OCI-LY7 (cell line): Measurements from ENCODE around the gene ST6GALNAC1. TPM values are rescaled to one million over a fixed set of nuclear protein-coding genes. Genes with fewer than 3 reads are reported as not detected.

Experiments used
- BruUV-seq: library from RNA; stranded (reverse); fragments of 400-500 nt; replicated peaks from 2 replicates; lab custom pipeline; 2021; lab: Mats Ljungman, UMichigan
- CTCF ChIA-PET: fragments of 300-600 bp; sonication (Branson Sonifier 250); formaldehyde crosslinking; loops from one replicate; lab custom pipeline; 2022; ENCODE audit warnings: antibody characterized with exemption; ENCODE audit not compliant: unreplicated experiment; lab: Charles Lee
- POLR2A ChIA-PET: fragments of 300-600 bp; sonication (Branson Sonifier 250); formaldehyde crosslinking; loops from one replicate; lab custom pipeline; 2022; ENCODE audit warnings: antibody characterized with exemption; lab: Charles Lee
- DNase-seq: peaks from one replicate; pipeline ENCODE4 v3.0.0-alpha.2; 2015; ENCODE audit warnings: low spot score
- H2AFZ ChIP-seq: fragments of 200-600 bp; sonication (generic), shearing (Covaris generic); 2 replicates; pipeline ENCODE4 v1.6.1; 2014; ENCODE audit warnings: mild to moderate bottlenecking, antibody characterized with exemption, low read length, moderate library complexity
- H3K27ac ChIP-seq: fragments of 200-600 bp; sonication (generic); 2 replicates; pipeline ENCODE4 v1.5.1; 2014; ENCODE audit warnings: mixed run types, low read depth, mild to moderate bottlenecking, moderate library complexity, low read length, inconsistent platforms; ENCODE audit not compliant: poor library complexity, severe bottlenecking
- H3K36me3 ChIP-seq: fragments of 200-600 bp; sonication (generic); 2 replicates; pipeline ENCODE4 v1.6.1; 2014; ENCODE audit warnings: mild to moderate bottlenecking, antibody characterized with exemption, low read length, moderate library complexity, mixed read lengths; ENCODE audit not compliant: insufficient read depth
- H3K4me1 ChIP-seq: fragments of 200-600 bp; sonication (generic); 2 replicates; pipeline ENCODE4 v1.5.1; 2014; ENCODE audit warnings: mild to moderate bottlenecking, low read length; ENCODE audit not compliant: insufficient read depth, poor library complexity, severe bottlenecking
- H3K4me2 ChIP-seq: fragments of 200-600 bp; sonication (generic); 2 replicates; pipeline ENCODE4 v1.6.1; 2014; ENCODE audit warnings: mild to moderate bottlenecking, low read length
- H3K4me3 ChIP-seq: fragments of 200-600 bp; sonication (generic); 2 replicates; pipeline ENCODE4 v1.5.1; 2014; ENCODE audit warnings: mild to moderate bottlenecking, low read depth, low read length; ENCODE audit not compliant: poor library complexity, severe bottlenecking
- H3K79me2 ChIP-seq: fragments of 200-600 bp; sonication (generic); 2 replicates; pipeline ENCODE4 v1.6.1; 2016; ENCODE audit warnings: low read depth, mild to moderate bottlenecking, low read length, moderate library complexity, mixed read lengths; ENCODE audit not compliant: insufficient read depth
- H3K9me2 ChIP-seq: fragments of 200-600 bp; sonication (generic); 2 replicates; pipeline ENCODE4 v1.6.1; 2016; ENCODE audit warnings: mild to moderate bottlenecking, low read length, mixed read lengths; ENCODE audit not compliant: insufficient read depth
- H3K9me3 ChIP-seq: fragments of 200-600 bp; sonication (generic); 2 replicates; pipeline ENCODE4 v1.6.1; 2014; ENCODE audit warnings: mild to moderate bottlenecking, mixed run types, low read length, mixed read lengths
- H4K20me1 ChIP-seq: fragments of 200-600 bp; sonication (generic); 2 replicates; pipeline ENCODE4 v1.6.1; 2014; ENCODE audit warnings: mild to moderate bottlenecking, antibody characterized with exemption, low read length, moderate library complexity, mixed read lengths; ENCODE audit not compliant: insufficient read depth
- EZH2phosphoT487 ChIP-seq: fragments of 200-600 bp; sonication (generic); IDR thresholded peaks from 2 replicates; pipeline ENCODE4 v1.6.1; 2018; ENCODE audit warnings: low read depth, borderline replicate concordance, mild to moderate bottlenecking, mixed run types, antibody characterized with exemption, low read length, moderate library complexity, mixed read lengths
- intact Hi-C: fragments of 100-400 bp; cut with micrococcal nuclease; formaldehyde crosslinking; loops from one replicate; pipeline ENCODE4 v1.10.0; 2022; ENCODE audit not compliant: unreplicated experiment
- total RNA-seq, 2 experiments: library from RNA; depleted of rRNA in 1 of 2; stranded (reverse); fragments of >200 nt in 1 of 2; shearing (Covaris generic) in 1 of 2; gene quantifications; 2 replicates each; pipeline ENCODE4 v1.2.3, GENCODE V29; 2014 to 2022
- TF ChIP-seq, protein P1 (sequence below): fragments of 200-600 bp; sonication (generic); conservative IDR thresholded peaks from 2 replicates; pipeline ENCODE4 v1.5.1; 2014; ENCODE audit warnings: mild to moderate bottlenecking, antibody characterized with exemption, low read length, moderate library complexity, mixed read lengths

Gene ST6GALNAC1
- total RNA-seq, 2 experiments from 2014 or later: not detected

DNA sequence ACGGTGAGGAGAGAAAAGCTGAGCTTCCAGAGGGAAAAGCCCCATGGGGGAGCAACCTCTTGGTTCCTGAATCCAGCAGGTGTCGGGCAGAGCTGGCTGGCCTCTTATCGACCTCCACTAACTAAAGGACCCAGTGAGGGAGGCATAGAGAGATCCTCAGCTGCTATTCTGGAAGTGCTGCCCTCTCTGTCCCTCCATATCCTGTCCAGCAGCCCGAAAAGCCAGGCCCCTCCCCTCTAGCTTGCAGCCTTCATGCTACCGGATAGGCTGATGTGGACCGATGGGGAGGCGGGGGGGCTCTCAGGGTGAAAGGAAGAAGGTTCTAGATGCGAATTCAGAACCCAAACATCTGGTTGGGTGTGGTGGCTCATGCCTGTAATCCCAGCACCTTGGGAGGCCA lies 42.3 kb upstream of the ST6GALNAC1 start:
- Histone ChIP-seq H3K4me1 (no peaks in the 10 kb centered on the region), H3K9me3 (no peaks in the 10 kb centered on the region), H3K36me3 (no peaks in the 10 kb centered on the region), H4K20me1 (no peaks in the 10 kb centered on the region), H3K4me3 (no peak overlapping the region), H2AFZ (no peak overlapping the region), H3K27ac (no peak overlapping the region), H3K4me2 (no peak overlapping the region), H3K79me2 (no peaks in the 10 kb centered on the region), H3K9me2 (no peaks in the 10 kb centered on the region)
- CTCF ChIA-PET: no interaction called here
- BruUV-seq: no TSS peak
- DNase-seq: no peak
- TF ChIP-seq, protein P1, sequence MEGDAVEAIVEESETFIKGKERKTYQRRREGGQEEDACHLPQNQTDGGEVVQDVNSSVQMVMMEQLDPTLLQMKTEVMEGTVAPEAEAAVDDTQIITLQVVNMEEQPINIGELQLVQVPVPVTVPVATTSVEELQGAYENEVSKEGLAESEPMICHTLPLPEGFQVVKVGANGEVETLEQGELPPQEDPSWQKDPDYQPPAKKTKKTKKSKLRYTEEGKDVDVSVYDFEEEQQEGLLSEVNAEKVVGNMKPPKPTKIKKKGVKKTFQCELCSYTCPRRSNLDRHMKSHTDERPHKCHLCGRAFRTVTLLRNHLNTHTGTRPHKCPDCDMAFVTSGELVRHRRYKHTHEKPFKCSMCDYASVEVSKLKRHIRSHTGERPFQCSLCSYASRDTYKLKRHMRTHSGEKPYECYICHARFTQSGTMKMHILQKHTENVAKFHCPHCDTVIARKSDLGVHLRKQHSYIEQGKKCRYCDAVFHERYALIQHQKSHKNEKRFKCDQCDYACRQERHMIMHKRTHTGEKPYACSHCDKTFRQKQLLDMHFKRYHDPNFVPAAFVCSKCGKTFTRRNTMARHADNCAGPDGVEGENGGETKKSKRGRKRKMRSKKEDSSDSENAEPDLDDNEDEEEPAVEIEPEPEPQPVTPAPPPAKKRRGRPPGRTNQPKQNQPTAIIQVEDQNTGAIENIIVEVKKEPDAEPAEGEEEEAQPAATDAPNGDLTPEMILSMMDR: no peak
- no peak for TF ChIP-seq EZH2phosphoT487
- POLR2A ChIA-PET: interaction anchor here (0.6 kb wide), 1 partner anchor 182 kb away, joined by 5 read pairs; no protein-coding TSS in a partner anchor
- intact Hi-C loops: no loop called here

DNA sequence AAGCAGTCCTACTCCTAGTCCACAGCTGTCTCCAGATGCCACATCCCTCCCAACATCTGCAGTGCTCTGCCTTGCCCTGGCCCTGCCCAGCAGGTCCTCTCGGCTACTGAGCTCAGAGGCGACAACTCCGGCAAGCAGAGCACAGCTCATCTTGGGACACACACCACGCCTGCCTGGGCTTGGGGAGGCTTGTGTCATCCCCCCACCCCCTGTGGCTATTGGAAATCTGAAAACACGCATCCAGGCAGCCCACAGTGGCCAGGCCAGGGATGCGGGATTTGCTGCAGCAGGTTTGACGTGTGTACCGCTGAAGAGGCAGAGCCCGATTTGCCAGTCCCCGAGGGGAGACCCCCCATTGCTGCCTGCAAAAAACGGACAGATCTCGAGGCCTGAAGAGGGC lies 41.8 kb upstream of the ST6GALNAC1 start:
- Histone ChIP-seq H2AFZ (no peak overlapping the region), H4K20me1 (no peaks in the 10 kb centered on the region), H3K4me1 (no peaks in the 10 kb centered on the region), H3K27ac (no peak overlapping the region), H3K4me3 (no peak overlapping the region), H3K36me3 (no peaks in the 10 kb centered on the region), H3K79me2 (no peaks in the 10 kb centered on the region), H3K9me2 (no peaks in the 10 kb centered on the region), H3K9me3 (no peaks in the 10 kb centered on the region), H3K4me2 (no peak overlapping the region)
- intact Hi-C loops: no loop called here
- no TSS peak for BruUV-seq
- CTCF ChIA-PET: no interaction called here
- no peak for TF ChIP-seq EZH2phosphoT487
- TF ChIP-seq, protein P1: no peak
- no peak for DNase-seq
- POLR2A ChIA-PET: interaction anchor here (0.6 kb wide), 1 partner anchor 181 kb away, joined by 5 read pairs; no protein-coding TSS in a partner anchor

DNA sequence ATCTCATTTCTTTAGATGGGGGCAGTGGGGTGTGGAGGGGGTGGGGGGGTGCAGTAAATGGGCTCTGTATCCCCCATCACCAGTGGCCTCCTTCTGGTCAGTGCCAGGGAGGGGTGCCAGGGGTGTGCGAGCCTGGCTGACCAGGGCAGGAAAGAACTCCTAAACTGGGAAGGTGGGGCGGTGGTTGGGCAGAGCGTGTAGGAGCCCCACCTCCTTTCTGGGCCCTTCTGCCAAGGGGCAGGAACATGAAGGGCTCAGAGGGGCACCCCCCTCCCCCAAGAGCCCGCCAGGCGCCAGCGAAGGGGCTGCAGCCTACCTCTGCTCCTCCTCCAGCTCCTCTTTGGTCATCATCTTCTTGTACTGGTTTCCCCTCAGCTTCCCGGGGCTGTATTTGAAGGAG lies 41.2 kb upstream of the ST6GALNAC1 start:
- no peak for DNase-seq
- no peaks in the 10 kb centered on the region for H3K36me3 ChIP-seq
- no peaks in the 10 kb centered on the region for H3K4me1 ChIP-seq
- no peaks in the 10 kb centered on the region for H3K9me3 ChIP-seq
- TF ChIP-seq, protein P1: no peak
- no peak for TF ChIP-seq EZH2phosphoT487
- intact Hi-C loops: no loop called here
- no peaks in the 10 kb centered on the region for H3K79me2 ChIP-seq
- CTCF ChIA-PET: no interaction called here
- H3K4me2 ChIP-seq: no peak overlapping the region
- H3K9me2 ChIP-seq: no peaks in the 10 kb centered on the region
- no peak overlapping the region for H3K4me3 ChIP-seq
- H3K27ac ChIP-seq: no peak overlapping the region
- H2AFZ ChIP-seq: no peak overlapping the region
- no peaks in the 10 kb centered on the region for H4K20me1 ChIP-seq
- no TSS peak for BruUV-seq
- POLR2A ChIA-PET: no interaction called here
